OCI-LY7 (cell line): ENCODE data around the gene IRAK1. TPM values are rescaled to one million over a fixed set of nuclear protein-coding genes. Genes with fewer than 3 reads are reported as not detected.

Source experiments
- BruUV-seq: library from RNA; stranded (reverse); fragments of 400-500 nt; replicated peaks from 2 replicates; lab custom pipeline; 2021; lab: Mats Ljungman, UMichigan
- CTCF ChIA-PET: fragments of 300-600 bp; sonication (Branson Sonifier 250); formaldehyde crosslinking; loops from one replicate; lab custom pipeline; 2022; ENCODE audit warnings: antibody characterized with exemption; ENCODE audit not compliant: unreplicated experiment; lab: Charles Lee
- POLR2A ChIA-PET: fragments of 300-600 bp; sonication (Branson Sonifier 250); formaldehyde crosslinking; loops from one replicate; lab custom pipeline; 2022; ENCODE audit warnings: antibody characterized with exemption; lab: Charles Lee
- DNase-seq: peaks from one replicate; pipeline ENCODE4 v3.0.0-alpha.2; 2015; ENCODE audit warnings: low spot score
- H2AFZ ChIP-seq: fragments of 200-600 bp; sonication (generic), shearing (Covaris generic); 2 replicates; pipeline ENCODE4 v1.6.1; 2014; ENCODE audit warnings: mild to moderate bottlenecking, antibody characterized with exemption, low read length, moderate library complexity
- H3K27ac ChIP-seq: fragments of 200-600 bp; sonication (generic); 2 replicates; pipeline ENCODE4 v1.5.1; 2014; ENCODE audit warnings: mixed run types, low read depth, mild to moderate bottlenecking, moderate library complexity, low read length, inconsistent platforms; ENCODE audit not compliant: poor library complexity, severe bottlenecking
- H3K36me3 ChIP-seq: fragments of 200-600 bp; sonication (generic); 2 replicates; pipeline ENCODE4 v1.6.1; 2014; ENCODE audit warnings: mild to moderate bottlenecking, antibody characterized with exemption, low read length, moderate library complexity, mixed read lengths; ENCODE audit not compliant: insufficient read depth
- H3K4me1 ChIP-seq: fragments of 200-600 bp; sonication (generic); 2 replicates; pipeline ENCODE4 v1.5.1; 2014; ENCODE audit warnings: mild to moderate bottlenecking, low read length; ENCODE audit not compliant: insufficient read depth, poor library complexity, severe bottlenecking
- H3K4me2 ChIP-seq: fragments of 200-600 bp; sonication (generic); 2 replicates; pipeline ENCODE4 v1.6.1; 2014; ENCODE audit warnings: mild to moderate bottlenecking, low read length
- H3K4me3 ChIP-seq: fragments of 200-600 bp; sonication (generic); 2 replicates; pipeline ENCODE4 v1.5.1; 2014; ENCODE audit warnings: mild to moderate bottlenecking, low read depth, low read length; ENCODE audit not compliant: poor library complexity, severe bottlenecking
- H3K79me2 ChIP-seq: fragments of 200-600 bp; sonication (generic); 2 replicates; pipeline ENCODE4 v1.6.1; 2016; ENCODE audit warnings: low read depth, mild to moderate bottlenecking, low read length, moderate library complexity, mixed read lengths; ENCODE audit not compliant: insufficient read depth
- H3K9me2 ChIP-seq: fragments of 200-600 bp; sonication (generic); 2 replicates; pipeline ENCODE4 v1.6.1; 2016; ENCODE audit warnings: mild to moderate bottlenecking, low read length, mixed read lengths; ENCODE audit not compliant: insufficient read depth
- H3K9me3 ChIP-seq: fragments of 200-600 bp; sonication (generic); 2 replicates; pipeline ENCODE4 v1.6.1; 2014; ENCODE audit warnings: mild to moderate bottlenecking, mixed run types, low read length, mixed read lengths
- H4K20me1 ChIP-seq: fragments of 200-600 bp; sonication (generic); 2 replicates; pipeline ENCODE4 v1.6.1; 2014; ENCODE audit warnings: mild to moderate bottlenecking, antibody characterized with exemption, low read length, moderate library complexity, mixed read lengths; ENCODE audit not compliant: insufficient read depth
- EZH2phosphoT487 ChIP-seq: fragments of 200-600 bp; sonication (generic); IDR thresholded peaks from 2 replicates; pipeline ENCODE4 v1.6.1; 2018; ENCODE audit warnings: low read depth, borderline replicate concordance, mild to moderate bottlenecking, mixed run types, antibody characterized with exemption, low read length, moderate library complexity, mixed read lengths
- intact Hi-C: fragments of 100-400 bp; cut with micrococcal nuclease; formaldehyde crosslinking; loops from one replicate; pipeline ENCODE4 v1.10.0; 2022; ENCODE audit not compliant: unreplicated experiment
- total RNA-seq, 2 experiments: library from RNA; depleted of rRNA in 1 of 2; stranded (reverse); fragments of >200 nt in 1 of 2; shearing (Covaris generic) in 1 of 2; gene quantifications; 2 replicates each; pipeline ENCODE4 v1.2.3, GENCODE V29; 2014 to 2022
- TF ChIP-seq, protein P1 (sequence below): fragments of 200-600 bp; sonication (generic); conservative IDR thresholded peaks from 2 replicates; pipeline ENCODE4 v1.5.1; 2014; ENCODE audit warnings: mild to moderate bottlenecking, antibody characterized with exemption, low read length, moderate library complexity, mixed read lengths

IRAK1 gene
- total RNA-seq, 2 experiments from 2014 or later, result 75.5 to 136 TPM

DNA sequence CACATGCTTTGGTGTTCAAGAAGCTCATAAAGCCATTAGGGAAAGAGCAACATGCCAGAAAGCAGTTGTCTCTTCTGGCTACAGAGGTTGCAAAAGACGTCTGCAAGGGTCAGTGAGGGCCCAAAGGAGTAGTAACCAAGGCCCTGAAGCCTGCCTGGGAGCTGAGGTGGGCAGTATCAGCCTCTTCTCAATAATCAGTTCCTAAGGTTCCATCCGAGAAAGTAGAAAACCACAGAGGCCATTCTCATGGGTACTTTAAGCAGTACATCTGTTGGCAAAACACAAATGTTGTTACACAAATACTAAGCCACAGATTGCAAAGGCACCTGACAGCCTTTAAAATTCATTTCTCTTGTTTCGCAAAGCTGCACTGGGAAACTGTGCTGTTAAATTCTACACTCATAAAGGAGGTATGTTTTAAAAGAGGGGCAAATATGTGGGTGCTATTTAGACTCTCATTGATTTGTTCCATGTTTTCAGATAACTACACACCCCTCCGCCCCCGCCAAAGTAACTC is 40.1 kb upstream of the IRAK1 start:
- intact Hi-C loops, result no loop called here
- Histone ChIP-seq H3K27ac (no peak overlapping the region), H3K4me2 (no peak overlapping the region), H3K9me3 (no peaks in the 10 kb centered on the region), H3K79me2 (no peaks in the 10 kb centered on the region; the same call in 1 of the 2 replicates), H3K4me1 (peaks cover 16% of the 10 kb centered on the region), H4K20me1 (no peaks in the 10 kb centered on the region), H3K36me3 (peaks cover 22% of the 10 kb centered on the region), H3K9me2 (no peaks in the 10 kb centered on the region), H3K4me3 (no peak overlapping the region), H2AFZ (no peak overlapping the region)
- BruUV-seq, result no TSS peak
- TF ChIP-seq EZH2phosphoT487, result no peak
- TF ChIP-seq, protein P1, sequence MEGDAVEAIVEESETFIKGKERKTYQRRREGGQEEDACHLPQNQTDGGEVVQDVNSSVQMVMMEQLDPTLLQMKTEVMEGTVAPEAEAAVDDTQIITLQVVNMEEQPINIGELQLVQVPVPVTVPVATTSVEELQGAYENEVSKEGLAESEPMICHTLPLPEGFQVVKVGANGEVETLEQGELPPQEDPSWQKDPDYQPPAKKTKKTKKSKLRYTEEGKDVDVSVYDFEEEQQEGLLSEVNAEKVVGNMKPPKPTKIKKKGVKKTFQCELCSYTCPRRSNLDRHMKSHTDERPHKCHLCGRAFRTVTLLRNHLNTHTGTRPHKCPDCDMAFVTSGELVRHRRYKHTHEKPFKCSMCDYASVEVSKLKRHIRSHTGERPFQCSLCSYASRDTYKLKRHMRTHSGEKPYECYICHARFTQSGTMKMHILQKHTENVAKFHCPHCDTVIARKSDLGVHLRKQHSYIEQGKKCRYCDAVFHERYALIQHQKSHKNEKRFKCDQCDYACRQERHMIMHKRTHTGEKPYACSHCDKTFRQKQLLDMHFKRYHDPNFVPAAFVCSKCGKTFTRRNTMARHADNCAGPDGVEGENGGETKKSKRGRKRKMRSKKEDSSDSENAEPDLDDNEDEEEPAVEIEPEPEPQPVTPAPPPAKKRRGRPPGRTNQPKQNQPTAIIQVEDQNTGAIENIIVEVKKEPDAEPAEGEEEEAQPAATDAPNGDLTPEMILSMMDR, result no peak
- no peak for DNase-seq
- ChIA-PET CTCF (no interaction called here), POLR2A (interaction anchor here (0.7 kb wide), 2 partner anchors 30 to 58 kb away, joined by 3 to 4 read pairs; no protein-coding TSS in a partner anchor)

DNA sequence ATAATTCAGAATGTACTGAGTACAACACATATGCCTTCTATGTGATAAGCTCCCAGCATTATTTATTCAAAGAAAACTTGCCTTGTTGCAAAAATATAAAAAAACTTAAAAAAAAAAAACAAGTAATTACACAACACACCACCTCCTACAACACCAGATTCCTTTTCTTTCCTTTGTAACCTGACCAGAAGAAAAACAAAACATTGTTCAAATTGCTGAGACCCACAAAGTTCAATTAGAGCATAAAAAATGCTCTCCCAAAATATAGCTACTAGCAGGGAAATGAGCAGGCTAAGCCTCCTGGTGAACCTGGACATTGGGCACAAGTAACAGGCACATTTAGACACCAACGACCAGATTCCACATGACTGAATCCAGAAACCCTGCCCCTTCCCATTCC is 39.5 kb upstream of the IRAK1 start:
- H3K9me3 ChIP-seq, result no peaks in the 10 kb centered on the region
- POLR2A ChIA-PET, result interaction anchor here (0.7 kb wide), 2 partner anchors 29 to 58 kb away, joined by 3 to 4 read pairs; no protein-coding TSS in a partner anchor
- no peak overlapping the region for H3K4me2 ChIP-seq
- BruUV-seq, result no TSS peak
- H3K4me3 ChIP-seq, result no peak overlapping the region
- no peaks in the 10 kb centered on the region for H4K20me1 ChIP-seq
- H3K9me2 ChIP-seq, result no peaks in the 10 kb centered on the region
- peaks cover 13% of the 10 kb centered on the region for H3K4me1 ChIP-seq
- CTCF ChIA-PET, result no interaction called here
- no peak for DNase-seq
- intact Hi-C loops, result no loop called here
- no peak overlapping the region for H3K27ac ChIP-seq
- no peak for TF ChIP-seq EZH2phosphoT487
- TF ChIP-seq, protein P1, result no peak
- H3K36me3 ChIP-seq, result peaks cover 22% of the 10 kb centered on the region
- no peaks in the 10 kb centered on the region; the same call in 1 of the 2 replicates for H3K79me2 ChIP-seq
- no peak overlapping the region for H2AFZ ChIP-seq

DNA sequence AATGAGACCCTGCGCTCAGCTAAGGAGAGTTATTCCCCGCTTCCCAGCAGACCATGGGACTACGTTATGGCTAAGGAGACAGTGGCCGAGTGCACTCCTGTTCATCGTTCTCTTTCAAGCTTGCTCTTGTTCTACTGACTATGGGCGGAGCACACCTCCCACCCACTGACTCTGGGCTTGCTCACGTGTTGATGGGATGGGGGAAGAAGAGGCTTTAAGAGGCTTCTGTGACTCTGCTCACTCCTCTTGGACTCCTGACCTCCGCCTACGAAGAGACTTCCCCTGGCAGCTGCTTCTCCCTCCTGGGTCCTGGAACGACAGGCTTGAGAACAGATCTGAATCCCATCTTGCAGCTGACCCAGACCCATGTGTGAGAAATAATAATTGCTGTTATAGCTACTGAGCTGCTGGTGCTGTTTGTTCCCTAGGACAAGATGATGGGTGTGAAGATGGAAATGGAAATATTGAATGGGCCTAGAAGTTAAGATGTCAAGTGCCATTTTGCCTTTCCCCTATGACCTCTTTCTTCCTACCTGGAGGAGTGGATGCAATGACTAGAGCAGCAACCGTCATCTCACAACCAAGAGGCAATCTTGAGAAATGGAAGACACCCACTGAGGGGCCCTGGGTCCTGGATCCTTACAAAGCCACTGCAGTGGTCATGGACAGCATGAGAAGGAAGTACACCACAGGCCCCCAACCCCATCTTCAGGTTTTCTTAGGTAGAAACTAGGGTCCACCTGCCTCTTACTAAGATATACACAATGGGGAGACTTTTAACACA is 38.7 kb upstream of the IRAK1 start:
- no peak for DNase-seq
- ChIA-PET CTCF (no interaction called here), POLR2A (interaction anchor here (0.8 kb wide), 1 partner anchor 37 kb away, joined by 4 read pairs; no protein-coding TSS in a partner anchor)
- H3K9me3 ChIP-seq, result no peaks in the 10 kb centered on the region
- H3K36me3 ChIP-seq, result peaks cover 22% of the 10 kb centered on the region
- no peak for TF ChIP-seq EZH2phosphoT487
- TF ChIP-seq, protein P1, result no peak
- H3K4me2 ChIP-seq, result no peak overlapping the region
- no TSS peak for BruUV-seq
- peaks cover 13% of the 10 kb centered on the region for H3K4me1 ChIP-seq
- no peak overlapping the region for H2AFZ ChIP-seq
- no peaks in the 10 kb centered on the region; the same call in 1 of the 2 replicates for H3K79me2 ChIP-seq
- no peaks in the 10 kb centered on the region for H3K9me2 ChIP-seq
- intact Hi-C loops, result no loop called here
- no peaks in the 10 kb centered on the region for H4K20me1 ChIP-seq
- H3K4me3 ChIP-seq, result no peak overlapping the region
- no peak overlapping the region for H3K27ac ChIP-seq
